ENCODE measurements around the gene MTRFR.
A peak's percentile ranks its signal among the peaks of the same experiment; 100 is the strongest.

DNA sequence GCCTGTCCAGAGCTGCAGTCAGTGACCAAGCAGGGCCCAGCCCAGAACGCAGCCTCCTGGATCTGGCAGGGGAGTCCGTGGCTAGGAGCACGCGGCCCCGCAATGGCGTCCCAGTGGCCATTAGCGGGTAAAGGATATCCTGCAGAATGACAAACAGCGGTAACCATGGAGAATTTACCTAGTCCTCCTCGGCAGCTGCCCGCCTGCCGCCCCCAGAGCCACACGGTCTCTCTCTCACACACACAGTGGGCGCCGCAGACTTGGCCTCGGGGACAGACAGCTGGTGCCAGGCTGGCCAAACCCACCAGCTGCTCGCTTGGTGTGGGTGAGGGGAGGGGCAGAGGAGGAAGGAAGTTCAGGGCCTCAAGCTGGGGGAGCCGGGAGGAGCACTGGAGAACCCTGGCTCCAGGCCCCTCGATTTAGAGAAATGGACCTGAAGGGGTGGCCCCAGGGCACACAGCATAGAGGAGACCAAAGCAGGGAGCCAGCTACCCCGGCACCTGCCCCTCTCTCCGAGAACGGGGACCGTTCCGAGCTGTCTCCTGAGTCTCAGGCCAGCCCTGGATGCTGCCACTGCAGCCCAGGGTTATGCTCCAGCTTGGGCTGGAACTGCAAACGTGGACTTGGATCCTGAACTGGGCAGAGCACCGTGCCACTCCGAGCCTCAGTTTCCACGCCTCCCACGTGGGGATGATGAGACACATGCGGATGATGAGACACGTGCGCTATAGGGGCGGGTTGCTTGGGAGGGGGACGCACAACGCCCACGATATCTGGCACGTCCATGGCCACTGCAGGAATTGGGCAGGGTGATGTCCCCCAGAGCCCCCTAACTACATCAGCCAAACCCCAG lies 35.0 kb downstream of the MTRFR start:
- peak; percentile 18; the same call in 1 of the 2 replicates for TF ChIP-seq ZNF70 (CRISPR knock-in tag; IDR thresholded peaks at IDR 0.05)
- no peak for TF ChIP-seq CSDC2 (CRISPR knock-in tag; IDR thresholded peaks at IDR 0.05)
- peak; percentile 46; the same call in 1 of the 2 replicates for TF ChIP-seq TCF4 (CRISPR knock-in tag; IDR thresholded peaks at IDR 0.05; ENCODE audit: borderline replicate concordance)

All from SK-N-SH treated with all-trans-retinoic acid at 6 μM for 48 hours (cell line).